ENCODE results near the gene WDR45B.
"Not testable (repeated sequence)": the region's sequence is repeated elsewhere in the genome, so short reads cannot be mapped to it uniquely, and the experiment has no call there.

WDR45B gene

GRCh38 chr17:82656266-82656665 is 8.0 kb upstream of the WDR45B start:
- Mint-ChIP-seq H3K4me1 (no peaks in the 10 kb centered on the region), H3K27me3 (peaks cover 6% of the 10 kb centered on the region), H3K9me3 (peaks cover 7% of the 10 kb centered on the region), H3K4me3 (no peak overlapping the region), H3K27ac (no peak overlapping the region), H3K36me3 (no peaks in the 10 kb centered on the region)
- CTCF ChIA-PET = no interaction called here
- no peak for DNase-seq

- no peaks in the 10 kb centered on the region for H3K36me3 Mint-ChIP-seq
- CTCF ChIA-PET = no interaction called here
- H3K27me3 Mint-ChIP-seq = peaks cover 6% of the 10 kb centered on the region
- H3K4me1 Mint-ChIP-seq = no peaks in the 10 kb centered on the region
- no peak overlapping the region for H3K27ac Mint-ChIP-seq
- H3K9me3 Mint-ChIP-seq = peaks cover 7% of the 10 kb centered on the region
- no peak overlapping the region for H3K4me3 Mint-ChIP-seq
- DNase-seq = no peak
Measured at GRCh38 chr17:82655523-82655922, 7.3 kb upstream of the WDR45B start.

GRCh38 chr17:82655038-82655479 is 6.8 kb upstream of the WDR45B start:
- no peak overlapping the region for H3K27ac Mint-ChIP-seq
- CTCF ChIA-PET = interaction anchor here (0.6 kb wide), 1 partner anchor 39 kb away, joined by 3 read pairs; no protein-coding TSS in a partner anchor
- H3K4me3 Mint-ChIP-seq = no peak overlapping the region
- peaks cover 7% of the 10 kb centered on the region for H3K27me3 Mint-ChIP-seq
- H3K9me3 Mint-ChIP-seq = peaks cover 4% of the 10 kb centered on the region
- no peak for DNase-seq
- H3K4me1 Mint-ChIP-seq = no peaks in the 10 kb centered on the region
- no peaks in the 10 kb centered on the region for H3K36me3 Mint-ChIP-seq

DNA sequence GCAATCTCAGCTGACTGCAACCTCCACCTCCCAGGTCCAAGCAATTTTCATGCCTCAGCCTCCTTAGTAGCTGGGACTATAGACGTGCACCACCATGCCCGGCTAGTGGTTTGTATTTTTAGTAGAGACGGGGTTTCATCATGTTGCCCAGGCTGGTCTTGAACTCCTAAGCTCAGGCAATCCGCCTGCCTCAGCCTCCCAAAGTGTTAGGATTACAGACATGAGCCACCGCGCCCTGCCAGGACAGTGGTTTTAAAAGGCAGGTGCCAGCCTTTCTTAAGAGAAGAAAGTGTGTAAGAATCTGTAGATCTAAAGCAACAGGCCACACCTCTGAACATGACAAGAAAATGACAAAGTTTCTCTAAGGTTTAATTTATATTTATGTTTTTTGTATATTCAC is 6.4 kb upstream of the WDR45B start:
- H3K27me3 Mint-ChIP-seq = peaks cover 12% of the 10 kb centered on the region
- DNase-seq, H3K4me1 Mint-ChIP-seq, H3K36me3 Mint-ChIP-seq, H3K4me3 Mint-ChIP-seq, H3K9me3 Mint-ChIP-seq, H3K27ac Mint-ChIP-seq: not testable (repeated sequence)
- CTCF ChIA-PET = interaction anchor here (0.6 kb wide), 1 partner anchor 40 kb away, joined by 3 read pairs; no protein-coding TSS in a partner anchor

DNA sequence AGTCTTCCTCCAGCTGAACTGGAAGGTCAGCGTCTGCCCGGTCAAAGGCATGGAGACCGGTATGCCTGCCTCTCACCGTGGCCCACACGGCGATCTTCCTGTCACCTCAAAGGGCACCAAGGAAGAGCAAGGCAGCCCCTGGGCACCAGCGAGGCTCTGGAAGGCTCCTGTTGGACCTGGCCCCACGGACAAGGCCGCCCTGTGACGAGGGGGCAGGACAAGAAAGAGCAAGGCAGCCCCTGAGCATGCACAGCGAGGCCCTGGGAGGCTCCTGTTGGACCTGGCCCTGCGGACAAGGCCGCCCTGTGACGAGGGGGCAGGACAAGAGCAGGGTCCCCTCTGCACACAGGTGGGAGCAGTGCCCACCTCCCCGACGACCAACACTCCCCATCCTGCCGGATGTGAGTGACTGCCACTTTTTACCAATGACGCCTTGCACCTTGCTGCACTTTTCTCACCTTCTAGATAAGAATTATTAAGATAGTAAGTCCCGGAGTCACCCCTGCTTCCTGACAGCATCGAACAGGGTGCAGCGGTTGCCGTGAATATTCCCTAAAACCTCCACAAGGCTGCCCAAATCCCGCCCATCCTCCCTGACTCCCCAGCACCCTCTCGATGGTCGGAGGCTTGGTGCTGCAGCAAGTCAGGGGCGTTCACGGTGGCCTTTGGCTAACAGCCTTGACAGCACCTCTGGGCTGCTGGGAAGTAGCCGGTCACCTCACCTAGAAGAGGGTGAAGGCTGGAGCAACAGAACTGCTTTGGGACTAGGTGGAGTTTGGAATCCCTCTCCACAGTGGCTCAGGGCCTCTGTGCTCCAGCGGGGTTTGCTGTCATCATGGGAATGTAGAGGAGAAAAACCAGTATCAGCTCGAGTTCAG is 5.6 kb upstream of the WDR45B start:
- Mint-ChIP-seq H3K27me3 (peaks cover 15% of the 10 kb centered on the region), H3K27ac (no peak overlapping the region), H3K9me3 (no peaks in the 10 kb centered on the region), H3K36me3 (no peaks in the 10 kb centered on the region), H3K4me3 (no peak overlapping the region), H3K4me1 (peaks cover 3% of the 10 kb centered on the region)
- CTCF ChIA-PET = no interaction called here
- no peak for DNase-seq

- H3K27ac Mint-ChIP-seq = no peak overlapping the region
- no peaks in the 10 kb centered on the region for H3K9me3 Mint-ChIP-seq
- H3K4me1 Mint-ChIP-seq = peaks cover 18% of the 10 kb centered on the region
- DNase-seq = no peak
- CTCF ChIA-PET = no interaction called here
- H3K27me3 Mint-ChIP-seq = peaks cover 15% of the 10 kb centered on the region
- peaks cover 4% of the 10 kb centered on the region for H3K36me3 Mint-ChIP-seq
- no peak overlapping the region for H3K4me3 Mint-ChIP-seq
Measured at GRCh38 chr17:82650723-82651122, 2.5 kb upstream of the WDR45B start.

GRCh38 chr17:82649501-82650261 is 1.4 kb upstream of the WDR45B start:
- H3K27me3 Mint-ChIP-seq = peaks cover 15% of the 10 kb centered on the region
- no peaks in the 10 kb centered on the region for H3K9me3 Mint-ChIP-seq
- peaks cover 9% of the 10 kb centered on the region for H3K36me3 Mint-ChIP-seq
- no peak for DNase-seq
- H3K27ac Mint-ChIP-seq = peak overlapping the region; percentile 62
- H3K4me1 Mint-ChIP-seq = peaks cover 23% of the 10 kb centered on the region
- CTCF ChIA-PET = no interaction called here
- H3K4me3 Mint-ChIP-seq = peak overlapping the region; percentile 46

DNA sequence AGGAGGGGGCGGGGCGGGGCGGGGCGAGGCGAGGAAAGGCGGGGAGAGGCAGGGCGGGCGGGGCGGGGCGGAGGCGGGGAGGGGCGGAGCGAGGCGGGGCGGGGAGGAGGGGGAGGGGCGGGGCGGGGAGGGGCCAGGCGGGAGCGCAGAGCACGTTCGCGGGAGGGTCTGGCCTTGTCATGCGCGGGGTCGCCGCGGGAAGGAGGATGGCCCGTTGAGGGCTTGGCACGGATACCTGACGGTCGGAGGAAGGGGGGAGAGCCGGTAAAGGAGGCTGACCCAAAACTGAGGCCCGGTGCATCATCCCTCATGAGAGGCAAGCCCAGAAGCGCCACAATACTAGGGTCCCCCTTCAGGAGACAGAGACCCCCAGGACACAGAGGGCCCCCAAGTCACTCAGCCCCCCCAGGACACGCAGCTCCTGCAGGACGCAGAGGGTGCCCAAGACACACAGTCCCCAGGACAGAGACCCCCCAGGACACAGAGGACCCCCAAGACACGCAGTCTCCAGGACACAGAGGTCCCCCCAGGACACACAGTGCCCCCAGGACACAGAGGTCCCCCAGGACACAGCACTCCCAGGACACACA is 593 bp upstream of the WDR45B start:
- Mint-ChIP-seq H3K36me3 (peaks cover 13% of the 10 kb centered on the region), H3K9me3 (no peaks in the 10 kb centered on the region), H3K27me3 (peaks cover 15% of the 10 kb centered on the region), H3K4me3 (peak overlapping the region; percentile 60), H3K4me1 (peaks cover 28% of the 10 kb centered on the region), H3K27ac (peak overlapping the region; percentile 77)
- peak; percentile 72 for DNase-seq
- CTCF ChIA-PET = no interaction called here

DNA sequence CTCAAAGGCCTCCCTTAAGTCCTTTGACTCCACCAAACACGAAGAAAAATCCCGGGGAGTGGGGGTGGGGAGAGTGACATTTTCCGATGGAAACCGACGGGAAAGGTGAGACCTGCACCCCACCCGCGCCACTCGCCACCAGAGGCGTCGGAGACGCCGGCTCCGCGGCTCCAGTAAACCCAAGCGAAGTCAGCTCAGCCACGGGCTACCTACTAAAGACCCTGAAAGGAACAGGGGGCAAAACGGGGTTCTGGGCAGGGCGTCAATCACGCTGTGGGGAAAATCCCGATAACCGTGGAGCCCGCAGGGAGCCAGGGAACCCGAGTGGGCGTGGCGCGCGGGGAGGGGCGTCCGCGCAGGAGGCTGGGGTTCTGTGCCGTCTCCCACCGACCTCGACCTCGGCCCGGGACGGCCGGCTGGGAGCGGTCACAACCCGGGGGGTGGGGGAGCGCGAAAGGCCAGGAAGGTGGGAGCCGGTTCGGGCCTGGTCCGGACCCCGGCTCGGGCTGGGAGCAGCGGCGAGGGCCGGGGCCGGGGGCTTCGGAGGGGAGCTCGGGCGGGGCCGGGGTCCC is 565 bp downstream of the WDR45B start:
- Mint-ChIP-seq H3K36me3 (peaks cover 19% of the 10 kb centered on the region), H3K27ac (peak overlapping the region; percentile 84), H3K4me1 (peaks cover 28% of the 10 kb centered on the region), H3K4me3 (peak overlapping the region; percentile 79), H3K27me3 (peaks cover 15% of the 10 kb centered on the region), H3K9me3 (no peaks in the 10 kb centered on the region)
- peak; percentile 62 for DNase-seq
- CTCF ChIA-PET = interaction anchor here (0.9 kb wide), 1 partner anchor 16 kb away, joined by 3 read pairs; no protein-coding TSS in a partner anchor

- Mint-ChIP-seq H3K27ac (no peak overlapping the region), H3K9me3 (no peaks in the 10 kb centered on the region), H3K36me3 (peaks cover 29% of the 10 kb centered on the region), H3K4me1 (peaks cover 28% of the 10 kb centered on the region), H3K27me3 (peaks cover 9% of the 10 kb centered on the region), H3K4me3 (peak overlapping the region; percentile 79)
- CTCF ChIA-PET = no interaction called here
- no peak for DNase-seq
Measured at GRCh38 chr17:82645516-82645915, 2.7 kb downstream of the WDR45B start.

- H3K36me3 Mint-ChIP-seq = peaks cover 36% of the 10 kb centered on the region
- no peak for DNase-seq
- H3K4me3 Mint-ChIP-seq = no peak overlapping the region
- H3K27ac Mint-ChIP-seq = no peak overlapping the region
- H3K4me1 Mint-ChIP-seq = peaks cover 27% of the 10 kb centered on the region
- H3K9me3 Mint-ChIP-seq = no peaks in the 10 kb centered on the region
- CTCF ChIA-PET = no interaction called here
- H3K27me3 Mint-ChIP-seq = no peaks in the 10 kb centered on the region
Measured at GRCh38 chr17:82644148-82644547, 4.1 kb downstream of the WDR45B start.

DNA sequence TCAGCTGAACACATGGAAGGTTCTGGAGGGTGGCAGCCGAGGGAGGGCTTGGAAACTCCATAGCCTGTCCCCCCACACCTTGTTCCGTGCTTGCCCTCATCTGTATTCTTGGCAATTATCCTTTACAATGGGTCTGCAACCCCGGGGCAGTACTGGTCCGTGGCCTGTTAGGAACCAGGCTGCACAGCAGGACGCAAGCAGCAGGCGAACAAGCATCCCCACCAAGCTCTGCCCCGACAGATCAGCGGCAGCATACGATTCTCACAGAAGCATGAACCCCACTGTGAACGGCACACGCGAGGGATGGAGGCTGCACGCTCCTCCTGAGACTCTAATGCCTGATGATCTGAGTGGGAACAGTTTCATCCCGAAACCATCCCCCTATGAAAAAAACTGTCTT is 6.2 kb downstream of the WDR45B start:
- Mint-ChIP-seq H3K27me3 (no peaks in the 10 kb centered on the region), H3K4me1 (peaks cover 33% of the 10 kb centered on the region), H3K27ac (no peak overlapping the region), H3K4me3 (no peak overlapping the region), H3K36me3 (peaks cover 45% of the 10 kb centered on the region), H3K9me3 (no peaks in the 10 kb centered on the region)
- no peak for DNase-seq
- CTCF ChIA-PET = no interaction called here

DNA sequence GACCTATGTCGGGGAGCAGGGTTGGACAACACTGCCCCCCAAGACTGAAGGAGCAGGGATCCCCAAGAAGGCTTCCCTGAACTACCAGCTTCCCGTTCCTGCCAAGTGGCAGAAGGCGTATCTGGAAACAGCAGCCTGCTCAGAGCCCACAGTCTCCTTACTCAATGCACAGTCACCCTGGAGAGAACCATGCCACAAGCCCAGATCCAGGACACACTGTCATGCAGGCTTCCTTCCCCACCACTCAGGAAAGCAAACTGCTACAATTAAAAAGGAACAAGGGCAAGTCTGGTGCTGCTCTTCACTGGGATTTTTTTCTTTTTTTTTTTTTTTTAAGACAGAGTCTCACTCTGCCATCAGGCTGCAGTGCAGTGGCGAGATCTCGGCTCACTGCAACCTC is 8.2 kb downstream of the WDR45B start:
- Mint-ChIP-seq H3K27ac (no peak overlapping the region), H3K9me3 (no peaks in the 10 kb centered on the region), H3K36me3 (peaks cover 45% of the 10 kb centered on the region), H3K27me3 (no peaks in the 10 kb centered on the region), H3K4me3 (no peak overlapping the region), H3K4me1 (peaks cover 19% of the 10 kb centered on the region)
- DNase-seq = no peak
- CTCF ChIA-PET = no interaction called here

- CTCF ChIA-PET = no interaction called here
- Mint-ChIP-seq H3K4me3 (no peak overlapping the region), H3K4me1 (peaks cover 22% of the 10 kb centered on the region), H3K27me3 (no peaks in the 10 kb centered on the region), H3K36me3 (peaks cover 47% of the 10 kb centered on the region), H3K9me3 (no peaks in the 10 kb centered on the region), H3K27ac (no peak overlapping the region)
- DNase-seq = no peak
Measured at GRCh38 chr17:82639628-82640027, 8.6 kb downstream of the WDR45B start.
